PFSK-1 (cell line): ENCODE results near the gene ZNF668.

Source experiments
- FOXP2 ChIP-seq: optimal IDR thresholded peaks from 2 replicates; pipeline ENCODE3; 2011; ENCODE audit warnings: borderline replicate concordance, control low read depth, inconsistent platforms; ENCODE audit not compliant: insufficient read depth; ENCODE audit errors: extremely low read length, extremely low read depth
- POLR2AphosphoS5 ChIP-seq: IDR thresholded peaks from 2 replicates; pipeline ENCODE4 v1.6.1; 2012; ENCODE audit warnings: low read depth, mild to moderate bottlenecking, control low read depth, low read length, moderate library complexity
- SIN3A ChIP-seq: IDR thresholded peaks from 2 replicates; pipeline ENCODE4 v1.6.1; 2012; ENCODE audit warnings: mild to moderate bottlenecking, low read length, moderate library complexity, borderline replicate concordance; ENCODE audit not compliant: insufficient read depth
- TAF1 ChIP-seq: IDR thresholded peaks from 2 replicates; pipeline ENCODE4 v1.6.1; 2012; ENCODE audit warnings: low read length, control low read depth, borderline replicate concordance; ENCODE audit not compliant: insufficient read depth
- TF ChIP-seq, protein P1 (sequence below), 2 experiments: IDR thresholded peaks; 2 replicates each; pipeline versions ENCODE4 v1.6.1 to v1.8.0; 2011 to 2012; ENCODE audit warnings: low read depth in 2 of 2, low read length in 2 of 2, control low read depth in 1 of 2, inconsistent platforms in 1 of 2, mild to moderate bottlenecking in 1 of 2, moderate library complexity in 1 of 2; ENCODE audit not compliant: insufficient read depth in 1 of 2

Gene ZNF668

DNA sequence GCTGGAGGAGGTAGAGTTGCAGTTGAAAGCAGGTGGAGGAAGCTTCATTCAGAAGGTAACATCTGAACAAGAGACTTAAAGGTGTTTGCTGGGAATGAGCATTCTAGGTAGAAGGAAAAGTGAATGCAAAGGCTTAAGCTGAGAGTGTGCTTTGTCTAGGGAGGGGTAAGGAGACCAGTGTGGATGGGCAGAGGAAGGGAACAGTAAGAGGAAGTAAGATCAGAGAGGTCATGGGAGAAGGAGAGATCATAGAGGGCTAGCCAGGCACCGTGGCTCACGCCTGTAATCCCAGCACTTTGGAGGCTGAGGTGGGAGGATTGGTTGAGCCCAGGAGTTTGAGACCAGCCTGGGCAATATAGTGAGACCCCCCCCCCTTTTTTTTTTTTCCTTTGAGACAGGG, 37.3 kb downstream of the ZNF668 start:
- TF ChIP-seq TAF1 (no peak), POLR2AphosphoS5 (no peak), FOXP2 (no peak), SIN3A (no peak)
- TF ChIP-seq, protein P1, sequence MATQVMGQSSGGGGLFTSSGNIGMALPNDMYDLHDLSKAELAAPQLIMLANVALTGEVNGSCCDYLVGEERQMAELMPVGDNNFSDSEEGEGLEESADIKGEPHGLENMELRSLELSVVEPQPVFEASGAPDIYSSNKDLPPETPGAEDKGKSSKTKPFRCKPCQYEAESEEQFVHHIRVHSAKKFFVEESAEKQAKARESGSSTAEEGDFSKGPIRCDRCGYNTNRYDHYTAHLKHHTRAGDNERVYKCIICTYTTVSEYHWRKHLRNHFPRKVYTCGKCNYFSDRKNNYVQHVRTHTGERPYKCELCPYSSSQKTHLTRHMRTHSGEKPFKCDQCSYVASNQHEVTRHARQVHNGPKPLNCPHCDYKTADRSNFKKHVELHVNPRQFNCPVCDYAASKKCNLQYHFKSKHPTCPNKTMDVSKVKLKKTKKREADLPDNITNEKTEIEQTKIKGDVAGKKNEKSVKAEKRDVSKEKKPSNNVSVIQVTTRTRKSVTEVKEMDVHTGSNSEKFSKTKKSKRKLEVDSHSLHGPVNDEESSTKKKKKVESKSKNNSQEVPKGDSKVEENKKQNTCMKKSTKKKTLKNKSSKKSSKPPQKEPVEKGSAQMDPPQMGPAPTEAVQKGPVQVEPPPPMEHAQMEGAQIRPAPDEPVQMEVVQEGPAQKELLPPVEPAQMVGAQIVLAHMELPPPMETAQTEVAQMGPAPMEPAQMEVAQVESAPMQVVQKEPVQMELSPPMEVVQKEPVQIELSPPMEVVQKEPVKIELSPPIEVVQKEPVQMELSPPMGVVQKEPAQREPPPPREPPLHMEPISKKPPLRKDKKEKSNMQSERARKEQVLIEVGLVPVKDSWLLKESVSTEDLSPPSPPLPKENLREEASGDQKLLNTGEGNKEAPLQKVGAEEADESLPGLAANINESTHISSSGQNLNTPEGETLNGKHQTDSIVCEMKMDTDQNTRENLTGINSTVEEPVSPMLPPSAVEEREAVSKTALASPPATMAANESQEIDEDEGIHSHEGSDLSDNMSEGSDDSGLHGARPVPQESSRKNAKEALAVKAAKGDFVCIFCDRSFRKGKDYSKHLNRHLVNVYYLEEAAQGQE (IDR thresholded peaks at IDR 0.05; ENCODE audit: insufficient read depth in 1 of 2, low read depth in 2 of 2, low read length in 2 of 2) = no peak

GRCh38 chr16:31033709-31034492, 40.1 kb downstream of the ZNF668 start:
- TF ChIP-seq FOXP2 (no peak), SIN3A (0 out of 2 replicates have a peak, but pooled peaks have one; percentile 44), POLR2AphosphoS5 (peak; percentile 34; the same call in 1 of the 2 replicates), TAF1 (no peak)
- TF ChIP-seq, protein P1 (IDR thresholded peaks at IDR 0.05; ENCODE audit: insufficient read depth in 1 of 2, low read depth in 2 of 2, low read length in 2 of 2) = no peak

GRCh38 chr16:31032736-31033708, 41.0 kb downstream of the ZNF668 start, which contains the start of gene STX4:
STX4 (plus strand) TSS chr16:31033558; CDS start chr16:31033806, 248 bp downstream.
- TF ChIP-seq, protein P1 (IDR thresholded peaks at IDR 0.05; ENCODE audit: insufficient read depth in 1 of 2, low read depth in 2 of 2, low read length in 2 of 2) = no peak
- TF ChIP-seq SIN3A (no peak), TAF1 (no peak), FOXP2 (no peak), POLR2AphosphoS5 (no peak)

GRCh38 chr16:31031276-31031675, 42.8 kb downstream of the ZNF668 start:
- TF ChIP-seq POLR2AphosphoS5 (no peak), SIN3A (no peak), FOXP2 (no peak), TAF1 (no peak)
- TF ChIP-seq, protein P1 (IDR thresholded peaks at IDR 0.05; ENCODE audit: insufficient read depth in 1 of 2, low read depth in 2 of 2, low read length in 2 of 2) = no peak
